Gastroesophageal sphincter (tissue), 3 donors: ENCODE measurements around the gene EFEMP1.

ENCODE experiments used
- EP300 ChIP-seq: sonication (generic); formaldehyde crosslinking; IDR thresholded peaks from one replicate; pipeline ENCODE4 v1.6.1; 2017; ENCODE audit warnings: antibody characterized with exemption, mild to moderate bottlenecking
- POLR2A ChIP-seq, 2 donors: fragments of 450-650 bp; IDR thresholded peaks; one replicate each; pipeline ENCODE4 v1.6.1; 2017; ENCODE audit warnings: antibody characterized with exemption in 2 of 2, mild to moderate bottlenecking in 2 of 2, moderate library complexity in 1 of 2
- POLR2AphosphoS5 ChIP-seq: sonication (generic); formaldehyde crosslinking; IDR thresholded peaks from one replicate; pipeline ENCODE4 v1.6.1; 2017; ENCODE audit warnings: antibody characterized with exemption
- TF ChIP-seq, protein P1 (sequence below), 4 experiments: fragments of 200-600 bp in 2 of 4; fragments of 450-650 bp in 2 of 4; sonication (generic) in 1 of 4; IDR thresholded peaks; one replicate each; pipeline ENCODE4 v1.5.1; 2017 to 2019; ENCODE audit warnings: antibody characterized with exemption in 4 of 4, mild to moderate bottlenecking in 2 of 4, moderate library complexity in 2 of 4

- no peak for TF ChIP-seq POLR2A (IDR thresholded peaks at IDR 0.05)
- no peak for TF ChIP-seq EP300
- TF ChIP-seq, protein P1, sequence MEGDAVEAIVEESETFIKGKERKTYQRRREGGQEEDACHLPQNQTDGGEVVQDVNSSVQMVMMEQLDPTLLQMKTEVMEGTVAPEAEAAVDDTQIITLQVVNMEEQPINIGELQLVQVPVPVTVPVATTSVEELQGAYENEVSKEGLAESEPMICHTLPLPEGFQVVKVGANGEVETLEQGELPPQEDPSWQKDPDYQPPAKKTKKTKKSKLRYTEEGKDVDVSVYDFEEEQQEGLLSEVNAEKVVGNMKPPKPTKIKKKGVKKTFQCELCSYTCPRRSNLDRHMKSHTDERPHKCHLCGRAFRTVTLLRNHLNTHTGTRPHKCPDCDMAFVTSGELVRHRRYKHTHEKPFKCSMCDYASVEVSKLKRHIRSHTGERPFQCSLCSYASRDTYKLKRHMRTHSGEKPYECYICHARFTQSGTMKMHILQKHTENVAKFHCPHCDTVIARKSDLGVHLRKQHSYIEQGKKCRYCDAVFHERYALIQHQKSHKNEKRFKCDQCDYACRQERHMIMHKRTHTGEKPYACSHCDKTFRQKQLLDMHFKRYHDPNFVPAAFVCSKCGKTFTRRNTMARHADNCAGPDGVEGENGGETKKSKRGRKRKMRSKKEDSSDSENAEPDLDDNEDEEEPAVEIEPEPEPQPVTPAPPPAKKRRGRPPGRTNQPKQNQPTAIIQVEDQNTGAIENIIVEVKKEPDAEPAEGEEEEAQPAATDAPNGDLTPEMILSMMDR (IDR thresholded peaks at IDR 0.05): no peak
- no peak for TF ChIP-seq POLR2AphosphoS5
These were observed 19.9 kb downstream of the EFEMP1 start for GRCh38 chr2:55903727-55904126.
